Lung (tissue), 12 donors: ENCODE results near the gene AJAP1. TPM values are rescaled to one million over a fixed set of nuclear protein-coding genes. Genes with fewer than 3 reads are reported as not detected.

ENCODE experiments used
- ATAC-seq: fragments of 200-7000 bp; cut with Tn5 transposase; one replicate; pipeline ENCODE4 v1.9.1; 2020; ENCODE audit warnings: moderate number of reproducible peaks; ENCODE audit not compliant: insufficient read depth, low FRiP score
- DNase-seq, 3 donors: peaks; one replicate each; pipeline ENCODE4 v3.0.0-alpha.2; 2013 to 2017
- H3K27ac ChIP-seq, 2 donors: one replicate each; pipeline ENCODE4 v1.5.1; 2013; ENCODE audit warnings: mild to moderate bottlenecking in 2 of 2, moderate library complexity in 2 of 2, control low read depth in 1 of 2, inconsistent platforms in 1 of 2, low read depth in 1 of 2, low read length in 1 of 2
- H3K27me3 ChIP-seq, 3 donors: one replicate each; pipeline ENCODE4 v1.5.1; 2013; ENCODE audit warnings: low read length in 2 of 3; ENCODE audit not compliant: control insufficient read depth in 3 of 3, insufficient read depth in 3 of 3
- H3K36me3 ChIP-seq, 4 donors: one replicate each; pipeline ENCODE4 v1.5.1; 2013; ENCODE audit warnings: low read length in 4 of 4, mild to moderate bottlenecking in 1 of 4, moderate library complexity in 1 of 4; ENCODE audit not compliant: control insufficient read depth in 4 of 4, insufficient read depth in 4 of 4
- H3K4me1 ChIP-seq, 5 donors: one replicate each; pipeline ENCODE4 v1.5.1; 2013; ENCODE audit warnings: low read length in 5 of 5, mild to moderate bottlenecking in 2 of 5, moderate library complexity in 1 of 5; ENCODE audit not compliant: control insufficient read depth in 5 of 5, insufficient read depth in 5 of 5
- H3K4me3 ChIP-seq: one replicate; pipeline ENCODE4 v1.5.1; 2013; ENCODE audit warnings: mild to moderate bottlenecking, control low read depth, moderate library complexity
- H3K9ac ChIP-seq, 2 donors: one replicate each; pipeline ENCODE4 v1.5.1; 2013; ENCODE audit warnings: low read length in 2 of 2, control low read depth in 1 of 2; ENCODE audit not compliant: insufficient read depth in 1 of 2
- H3K9me3 ChIP-seq, 4 donors: one replicate each; pipeline ENCODE4 v1.5.1; 2013; ENCODE audit warnings: low read length in 3 of 4, mild to moderate bottlenecking in 1 of 4, moderate library complexity in 1 of 4; ENCODE audit not compliant: control insufficient read depth in 4 of 4, insufficient read depth in 3 of 4
- WGBS, 2 donors: extraction: QIAGEN DNeasy Blood & Tissue Kit; methylation state at CpG; one replicate each; pipeline ENCODE4 v1.1.7; 2013; 5-methylcytosine and 5-hydroxymethylcytosine counted together
- polyA plus RNA-seq, 2 donors: library from polyadenylated mRNA; stranded (reverse); fragments of 200-250 nt; gene quantifications; one replicate each; pipeline ENCODE4 v1.2.1, GENCODE V29; 2013
- total RNA-seq, 2 donors: library from RNA; depleted of rRNA in 1 of 2; stranded (reverse); fragments of >200 nt in 1 of 2; gene quantifications; one replicate each; pipeline ENCODE4 v1.2.1, GENCODE V29; 2014 to 2021
- TF ChIP-seq, protein P1 (sequence below): IDR thresholded peaks from 2 replicates; pipeline ENCODE4 v1.5.1; 2012; ENCODE audit warnings: mild to moderate bottlenecking; ENCODE audit errors: control extremely low read depth, extremely low read depth
- donor health status: control.
- donor health status: control.
- donor health status: Bipolar disorder and iron deficiency.
- donor health status: healthy.
- donor health status: DM: yes; HTN: yes; CAD: no.

The AJAP1 gene
- total and polyA plus RNA-seq, 4 donors = 0.05 to 0.77 (median 0.19) TPM

- WGBS, 2 donors = 75 to 85% methylated on average over 37 of the region's 37 CpGs
- Histone ChIP-seq H3K9me3 (no peaks in the 10 kb centered on the region), H3K27me3 (no peaks in the 10 kb centered on the region), H3K9ac (no peak overlapping the region), H3K27ac (no peak overlapping the region), H3K4me3 (no peak overlapping the region), H3K36me3 (no peaks in the 10 kb centered on the region), H3K4me1 (peaks cover 0 to 4% (median 0%) of the 10 kb centered on the region in 5 donors)
- DNase-seq (peak; percentile 10 to 40 (median 35)), ATAC-seq (no peak)
- TF ChIP-seq, protein P1, sequence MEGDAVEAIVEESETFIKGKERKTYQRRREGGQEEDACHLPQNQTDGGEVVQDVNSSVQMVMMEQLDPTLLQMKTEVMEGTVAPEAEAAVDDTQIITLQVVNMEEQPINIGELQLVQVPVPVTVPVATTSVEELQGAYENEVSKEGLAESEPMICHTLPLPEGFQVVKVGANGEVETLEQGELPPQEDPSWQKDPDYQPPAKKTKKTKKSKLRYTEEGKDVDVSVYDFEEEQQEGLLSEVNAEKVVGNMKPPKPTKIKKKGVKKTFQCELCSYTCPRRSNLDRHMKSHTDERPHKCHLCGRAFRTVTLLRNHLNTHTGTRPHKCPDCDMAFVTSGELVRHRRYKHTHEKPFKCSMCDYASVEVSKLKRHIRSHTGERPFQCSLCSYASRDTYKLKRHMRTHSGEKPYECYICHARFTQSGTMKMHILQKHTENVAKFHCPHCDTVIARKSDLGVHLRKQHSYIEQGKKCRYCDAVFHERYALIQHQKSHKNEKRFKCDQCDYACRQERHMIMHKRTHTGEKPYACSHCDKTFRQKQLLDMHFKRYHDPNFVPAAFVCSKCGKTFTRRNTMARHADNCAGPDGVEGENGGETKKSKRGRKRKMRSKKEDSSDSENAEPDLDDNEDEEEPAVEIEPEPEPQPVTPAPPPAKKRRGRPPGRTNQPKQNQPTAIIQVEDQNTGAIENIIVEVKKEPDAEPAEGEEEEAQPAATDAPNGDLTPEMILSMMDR = no peak
Measured at GRCh38 chr1:4772294-4773010, 118.0 kb downstream of the AJAP1 start.

DNA sequence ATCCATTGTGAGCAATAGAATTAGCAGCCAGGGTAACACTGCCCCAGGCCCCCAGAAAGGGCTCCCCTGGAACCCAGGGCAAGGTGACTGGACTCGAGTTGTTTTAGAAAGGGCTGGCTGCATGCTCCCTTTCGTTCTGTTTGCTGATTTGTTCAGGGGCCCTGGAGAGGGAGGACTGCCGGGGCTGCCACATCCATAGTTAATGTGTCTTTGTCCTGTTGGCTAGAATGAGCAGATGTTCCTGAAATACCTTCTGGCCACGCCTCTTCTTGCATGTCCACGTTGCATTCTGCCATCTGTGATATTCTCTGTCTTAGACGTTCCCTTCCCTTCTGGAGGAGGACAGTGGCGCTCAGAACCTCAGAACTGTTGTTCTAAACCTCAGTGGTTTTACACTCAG, 118.8 kb downstream of the AJAP1 start:
- Histone ChIP-seq H3K27ac (no peak overlapping the region), H3K4me1 (peaks cover 0 to 4% (median 1%) of the 10 kb centered on the region in 5 donors), H3K27me3 (no peaks in the 10 kb centered on the region), H3K9ac (no peak overlapping the region), H3K4me3 (no peak overlapping the region), H3K9me3 (no peaks in the 10 kb centered on the region), H3K36me3 (no peaks in the 10 kb centered on the region)
- ATAC-seq = no peak
- TF ChIP-seq, protein P1 = no peak
- 68 to 71% methylated on average over 7 of the region's 7 CpGs for WGBS, 2 donors
- DNase-seq = no peak

- Histone ChIP-seq H3K4me3 (no peak overlapping the region), H3K9me3 (no peaks in the 10 kb centered on the region), H3K4me1 (peaks cover 0 to 7% (median 2%) of the 10 kb centered on the region in 5 donors), H3K27me3 (no peaks in the 10 kb centered on the region), H3K36me3 (no peaks in the 10 kb centered on the region), H3K9ac (no peak overlapping the region), H3K27ac (no peak overlapping the region)
- DNase-seq (no peak), ATAC-seq (no peak)
- TF ChIP-seq, protein P1 = no peak
- WGBS, 2 donors = 78 to 87% methylated on average over 9 of the region's 9 CpGs
Measured at GRCh38 chr1:4775506-4775905, 121.1 kb downstream of the AJAP1 start.

DNA sequence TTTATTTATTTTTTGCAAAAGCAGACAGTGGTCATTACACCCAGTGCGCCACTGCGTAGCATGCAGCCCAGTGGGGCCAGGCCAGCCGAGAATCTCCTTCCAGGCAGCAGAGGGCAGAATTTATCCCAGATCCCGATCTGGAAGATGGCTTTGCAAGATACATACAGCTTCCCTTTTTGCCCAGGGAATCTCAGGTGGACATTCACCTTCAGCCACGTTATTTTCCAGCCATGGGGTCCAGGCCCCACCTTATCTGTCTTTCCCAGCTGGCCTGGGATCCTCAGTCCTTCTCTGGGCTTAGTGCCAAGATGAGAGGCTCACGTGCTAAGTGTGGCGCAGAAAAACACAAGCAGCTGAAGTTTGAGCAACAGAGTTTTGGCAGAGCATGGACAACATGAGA, 123.6 kb downstream of the AJAP1 start:
- DNase-seq (peak; percentile 56 to 77 (median 69)), ATAC-seq (no peak)
- Histone ChIP-seq H3K27me3 (no peaks in the 10 kb centered on the region), H3K9ac (no peak overlapping the region), H3K27ac (no peak overlapping the region), H3K36me3 (no peaks in the 10 kb centered on the region), H3K4me1 (peaks cover 0 to 7% (median 0%) of the 10 kb centered on the region in 5 donors), H3K9me3 (no peaks in the 10 kb centered on the region), H3K4me3 (no peak overlapping the region)
- WGBS, 2 donors = 35 to 37% methylated on average over 7 of the region's 7 CpGs
- TF ChIP-seq, protein P1 = no peak
